HEK293 (cell line): Measurements from ENCODE around the gene ABLIM2.

ENCODE experiments used
- CTCF ChIA-PET: fragments of 350-600 bp; formaldehyde crosslinking; extraction: SDS; loops from one replicate; lab custom pipeline; 2021; ENCODE audit warnings: antibody characterized with exemption; lab: Yijun Ruan, JAX
- POLR2A ChIA-PET: fragments of 300-600 bp; formaldehyde crosslinking; extraction: SDS; loops from one replicate; lab custom pipeline; 2020; ENCODE audit warnings: antibody characterized with exemption, inconsistent platforms; lab: Yijun Ruan, JAX
- H3K27ac ChIP-seq: fragments of 200-500 bp; sonication (Bioruptor generic); 2 replicates; pipeline ENCODE4 v1.5.1; 2014; ENCODE audit warnings: low read depth, low read length, control low read depth, inconsistent platforms; ENCODE audit errors: extremely low read depth
- H3K36me3 ChIP-seq, 2 experiments: fragments of 200-500 bp in 1 of 2; sonication (Bioruptor generic) in 1 of 2; 1 replicate in 1 of 2; 2 replicates in 1 of 2; pipeline ENCODE4 v1.5.1; 2014 to 2017; ENCODE audit warnings: inconsistent platforms in 2 of 2, low read length in 2 of 2; ENCODE audit not compliant: control insufficient read depth in 2 of 2, insufficient read depth in 1 of 2
- H3K4me1 ChIP-seq: fragments of 200-500 bp; sonication (Bioruptor generic); 2 replicates; pipeline ENCODE4 v1.5.1; 2014; ENCODE audit warnings: mild to moderate bottlenecking, low read length, inconsistent platforms; ENCODE audit not compliant: control insufficient read depth, insufficient read depth
- H3K4me3 ChIP-seq: 2 replicates; pipeline ENCODE4 v1.5.1; 2011; ENCODE audit warnings: low read depth, mild to moderate bottlenecking, control low read depth, low read length, moderate library complexity
- H3K9me3 ChIP-seq: fragments of 200-500 bp; sonication (Bioruptor generic); 2 replicates; pipeline ENCODE4 v1.5.1; 2014; ENCODE audit warnings: low read depth, low read length, inconsistent platforms; ENCODE audit not compliant: control insufficient read depth, insufficient read depth
- MZF1 ChIP-seq: fragments of 450-650 bp; formaldehyde crosslinking; IDR thresholded peaks from 2 replicates; pipeline ENCODE4 v1.5.1; 2017; ENCODE audit warnings: missing biosample characterization, missing genetic modification characterization, borderline replicate concordance
- PRDM2 ChIP-seq: fragments of 450-650 bp; formaldehyde crosslinking; IDR thresholded peaks from 2 replicates; pipeline ENCODE4 v1.5.1; 2016; ENCODE audit warnings: missing biosample characterization, missing genetic modification characterization, borderline replicate concordance
- RBAK ChIP-seq: fragments of 450-650 bp; formaldehyde crosslinking; IDR thresholded peaks from 2 replicates; pipeline ENCODE4 v1.5.1; 2016; ENCODE audit warnings: missing biosample characterization, missing genetic modification characterization
- TRIM28 ChIP-seq: IDR thresholded peaks from 2 replicates; pipeline ENCODE4 v1.6.1; 2011; ENCODE audit warnings: low read length, control low read depth, borderline replicate concordance
- ZBTB21 ChIP-seq: fragments of 450-650 bp; formaldehyde crosslinking; IDR thresholded peaks from 2 replicates; pipeline ENCODE4 v1.5.1; 2017; ENCODE audit warnings: missing biosample characterization, missing genetic modification characterization
- ZIC2 ChIP-seq: fragments of 450-650 bp; formaldehyde crosslinking; IDR thresholded peaks from 2 replicates; pipeline ENCODE4 v1.5.1; 2016; ENCODE audit warnings: missing biosample characterization, missing genetic modification characterization
- ZNF121 ChIP-seq: fragments of 450-650 bp; formaldehyde crosslinking; IDR thresholded peaks from 2 replicates; pipeline ENCODE4 v1.5.1; 2016; ENCODE audit warnings: missing biosample characterization, missing genetic modification characterization
- ZNF221 ChIP-seq: fragments of 450-650 bp; formaldehyde crosslinking; IDR thresholded peaks from 2 replicates; pipeline ENCODE4 v1.5.1; 2017; ENCODE audit warnings: missing biosample characterization, missing genetic modification characterization, borderline replicate concordance
- ZNF26 ChIP-seq: fragments of 450-650 bp; formaldehyde crosslinking; IDR thresholded peaks from 2 replicates; pipeline ENCODE4 v1.5.1; 2016; ENCODE audit warnings: missing biosample characterization, missing genetic modification characterization
- ZNF274 ChIP-seq, 2 experiments: fragments of 200-500 bp in 1 of 2; fragments of 450-650 bp in 1 of 2; sonication (Bioruptor generic) in 1 of 2; formaldehyde crosslinking in 1 of 2; IDR thresholded peaks; 2 replicates each; pipeline versions ENCODE4 v1.5.1 to v1.6.1; 2014 to 2016; ENCODE audit warnings: borderline replicate concordance in 1 of 2, inconsistent platforms in 1 of 2, low read length in 1 of 2, missing biosample characterization in 1 of 2, missing genetic modification characterization in 1 of 2
- ZNF280D ChIP-seq: fragments of 450-650 bp; formaldehyde crosslinking; IDR thresholded peaks from 2 replicates; pipeline ENCODE4 v1.5.1; 2016; ENCODE audit warnings: missing biosample characterization, missing genetic modification characterization
- ZNF501 ChIP-seq: fragments of 450-650 bp; formaldehyde crosslinking; IDR thresholded peaks from 2 replicates; pipeline ENCODE4 v1.5.1; 2016; ENCODE audit warnings: missing biosample characterization, missing genetic modification characterization
- ZNF549 ChIP-seq: fragments of 450-650 bp; IDR thresholded peaks from 2 replicates; pipeline ENCODE4 v1.5.1; 2018; ENCODE audit warnings: missing biosample characterization, missing genetic modification characterization, mild to moderate bottlenecking, inconsistent platforms, moderate library complexity
- ZNF600 ChIP-seq: fragments of 450-650 bp; formaldehyde crosslinking; IDR thresholded peaks from 2 replicates; pipeline ENCODE4 v1.5.1; 2016; ENCODE audit warnings: missing biosample characterization, missing genetic modification characterization
- ZNF623 ChIP-seq: fragments of 450-650 bp; formaldehyde crosslinking; IDR thresholded peaks from 2 replicates; pipeline ENCODE4 v1.5.1; 2016; ENCODE audit warnings: missing biosample characterization, missing genetic modification characterization
- ZNF645 ChIP-seq: fragments of 450-650 bp; formaldehyde crosslinking; IDR thresholded peaks from 2 replicates; pipeline ENCODE4; 2016; ENCODE audit warnings: missing biosample characterization, missing genetic modification characterization

ABLIM2 gene

GRCh38 chr4:8112672-8113071, 45.9 kb downstream of the ABLIM2 start:
- no peaks in the 10 kb centered on the region for H3K9me3 ChIP-seq
- no peaks in the 10 kb centered on the region for H3K4me1 ChIP-seq
- H3K36me3 ChIP-seq = no peaks in the 10 kb centered on the region
- no peak for TF ChIP-seq ZNF280D (tag by site-specific recombination)
- no peak for TF ChIP-seq ZNF600 (tag by site-specific recombination)
- no peak for TF ChIP-seq ZBTB21
- no peak for TF ChIP-seq ZNF623 (tag by site-specific recombination)
- TF ChIP-seq RBAK = no peak
- no peak for TF ChIP-seq ZNF26 (tag by site-specific recombination)
- no peak for TF ChIP-seq ZNF121 (tag by site-specific recombination)
- TF ChIP-seq ZNF221 (tag by site-specific recombination) = no peak
- TF ChIP-seq TRIM28 = no peak
- no peak for TF ChIP-seq ZNF645
- TF ChIP-seq ZNF501 (tag by site-specific recombination) = no peak
- TF ChIP-seq ZNF274 (IDR thresholded peaks at IDR 0.05; ENCODE audit: low read length) = no peak
- no peak for TF ChIP-seq ZNF274 (tag by site-specific recombination; IDR thresholded peaks at IDR 0.05; ENCODE audit: borderline replicate concordance)
- H3K27ac ChIP-seq = no peak overlapping the region
- POLR2A ChIA-PET = no interaction called here
- CTCF ChIA-PET = no interaction called here
- H3K4me3 ChIP-seq = no peak overlapping the region

- TF ChIP-seq ZIC2 (0 out of 2 replicates have a peak, but pooled peaks have one; percentile 16), MZF1 (tag by site-specific recombination) (no peak)
- POLR2A ChIA-PET = no interaction called here
- H3K4me3 ChIP-seq = no peak overlapping the region
- H3K4me1 ChIP-seq = no peaks in the 10 kb centered on the region
- no peaks in the 10 kb centered on the region for H3K36me3 ChIP-seq
- H3K27ac ChIP-seq = no peak overlapping the region
- no peaks in the 10 kb centered on the region for H3K9me3 ChIP-seq
- CTCF ChIA-PET = no interaction called here
Measured at GRCh38 chr4:8112036-8112576, 46.5 kb downstream of the ABLIM2 start.

- ChIA-PET POLR2A (no interaction called here), CTCF (no interaction called here)
- Histone ChIP-seq H3K4me1 (no peaks in the 10 kb centered on the region), H3K9me3 (no peaks in the 10 kb centered on the region), H3K27ac (no peak overlapping the region), H3K4me3 (no peak overlapping the region), H3K36me3 (no peaks in the 10 kb centered on the region)
- TF ChIP-seq PRDM2 (tag by site-specific recombination) (no peak), ZNF549 (tag by site-specific recombination) (no peak)
Measured at GRCh38 chr4:8110071-8110986, 48.3 kb downstream of the ABLIM2 start.
